ENCODE measurements around the gene PLA2G2F.

PLA2G2F gene

GRCh38 chr1:20168564-20169491, 29.7 kb downstream of the PLA2G2F start:
- H3K4me3 ChIP-seq (ENCODE audit: low read depth, low read length) = no peak overlapping the region
- no peak for TF ChIP-seq CTCF (IDR thresholded peaks at IDR 0.05; ENCODE audit: borderline replicate concordance, insufficient read depth, low read depth, low read length)

GRCh38 chr1:20169932-20170331, 30.8 kb downstream of the PLA2G2F start:
- no peak overlapping the region for H3K4me3 ChIP-seq (ENCODE audit: low read depth, low read length)

GRCh38 chr1:20172033-20172590, 33.0 kb downstream of the PLA2G2F start:
- H3K4me3 ChIP-seq (ENCODE audit: low read depth, low read length) = no peak overlapping the region
- TF ChIP-seq CTCF (IDR thresholded peaks at IDR 0.05; ENCODE audit: borderline replicate concordance, insufficient read depth, low read depth, low read length) = no peak

More at GRCh38 chr1:20169932-20170331, 30.8 kb downstream of the PLA2G2F start:
- no peak for TF ChIP-seq CTCF (IDR thresholded peaks at IDR 0.05; ENCODE audit: borderline replicate concordance, insufficient read depth, low read depth, low read length)

GRCh38 chr1:20174937-20175666, 36.0 kb downstream of the PLA2G2F start:
- no peak for TF ChIP-seq CTCF (IDR thresholded peaks at IDR 0.05; ENCODE audit: borderline replicate concordance, insufficient read depth, low read depth, low read length)
- no peak overlapping the region for H3K4me3 ChIP-seq (ENCODE audit: low read depth, low read length)

- no peak for TF ChIP-seq CTCF (IDR thresholded peaks at IDR 0.05; ENCODE audit: borderline replicate concordance, insufficient read depth, low read depth, low read length)
- no peak overlapping the region for H3K4me3 ChIP-seq (ENCODE audit: low read depth, low read length)
Measured at GRCh38 chr1:20178634-20179370, 39.7 kb downstream of the PLA2G2F start.

GRCh38 chr1:20179371-20180128, 40.4 kb downstream of the PLA2G2F start:
- H3K4me3 ChIP-seq (ENCODE audit: low read depth, low read length) = no peak overlapping the region
- TF ChIP-seq CTCF (IDR thresholded peaks at IDR 0.05; ENCODE audit: borderline replicate concordance, insufficient read depth, low read depth, low read length) = no peak
